GM21619 (cell line): Measurements from ENCODE around the gene NLGN1.

Source experiments
- ATAC-seq: cut with Tn5 transposase; IDR thresholded peaks from one replicate; pipeline ENCODE4 v1.9.1; 2021; ENCODE audit not compliant: unreplicated experiment

The NLGN1 gene

GRCh38 chr3:174061162-174061561 is 663.6 kb downstream of the NLGN1 start:
- no peak for ATAC-seq

- ATAC-seq, result no peak
Measured at GRCh38 chr3:174061731-174062130, 664.2 kb downstream of the NLGN1 start.

GRCh38 chr3:174062923-174063322 is 665.4 kb downstream of the NLGN1 start:
- ATAC-seq, result no peak

GRCh38 chr3:174068035-174068434 is 670.5 kb downstream of the NLGN1 start:
- no peak for ATAC-seq

- ATAC-seq, result no peak
Measured at GRCh38 chr3:174072675-174073074, 675.1 kb downstream of the NLGN1 start.

GRCh38 chr3:174083706-174084105 is 686.2 kb downstream of the NLGN1 start:
- no peak for ATAC-seq

- ATAC-seq, result no peak
Measured at GRCh38 chr3:174089592-174089991, 692.0 kb downstream of the NLGN1 start.

- ATAC-seq, result no peak
Measured at GRCh38 chr3:174094669-174095068, 697.1 kb downstream of the NLGN1 start.

- no peak for ATAC-seq
Measured at GRCh38 chr3:174097686-174098085, 700.1 kb downstream of the NLGN1 start.

- no peak for ATAC-seq
Measured at GRCh38 chr3:174098746-174099145, 701.2 kb downstream of the NLGN1 start.

GRCh38 chr3:174099724-174100123 is 702.2 kb downstream of the NLGN1 start:
- no peak for ATAC-seq

- no peak for ATAC-seq
Measured at GRCh38 chr3:174100744-174101143, 703.2 kb downstream of the NLGN1 start.

GRCh38 chr3:174101244-174101643 is 703.7 kb downstream of the NLGN1 start:
- ATAC-seq, result peak; percentile 68

GRCh38 chr3:174102274-174102673 is 704.7 kb downstream of the NLGN1 start:
- ATAC-seq, result no peak

- no peak for ATAC-seq
Measured at GRCh38 chr3:174102866-174103265, 705.3 kb downstream of the NLGN1 start.

GRCh38 chr3:174110761-174111160 is 713.2 kb downstream of the NLGN1 start:
- no peak for ATAC-seq

GRCh38 chr3:174111776-174112175 is 714.2 kb downstream of the NLGN1 start:
- no peak for ATAC-seq

GRCh38 chr3:174116421-174116820 is 718.9 kb downstream of the NLGN1 start:
- no peak for ATAC-seq

GRCh38 chr3:174120997-174121396 is 723.5 kb downstream of the NLGN1 start:
- ATAC-seq, result no peak

- ATAC-seq, result no peak
Measured at GRCh38 chr3:174122411-174122810, 724.9 kb downstream of the NLGN1 start.

GRCh38 chr3:174125267-174125824 is 727.8 kb downstream of the NLGN1 start:
- no peak for ATAC-seq

- ATAC-seq, result no peak
Measured at GRCh38 chr3:174126990-174127758, 729.6 kb downstream of the NLGN1 start.

GRCh38 chr3:174132006-174132405 is 734.5 kb downstream of the NLGN1 start:
- ATAC-seq, result no peak
